Activated naive CD4-positive, alpha-beta T cell treated with anti-CD3 and anti-CD28 coated beads, Interleukin-2, amount 50 U/mL, for 16 hours (primary cell): ENCODE results near the gene DCLK1.

Source experiments
- DNase-seq: peaks from one replicate; pipeline ENCODE4 v3.0.0-alpha.2; 2020

Gene DCLK1

DNA sequence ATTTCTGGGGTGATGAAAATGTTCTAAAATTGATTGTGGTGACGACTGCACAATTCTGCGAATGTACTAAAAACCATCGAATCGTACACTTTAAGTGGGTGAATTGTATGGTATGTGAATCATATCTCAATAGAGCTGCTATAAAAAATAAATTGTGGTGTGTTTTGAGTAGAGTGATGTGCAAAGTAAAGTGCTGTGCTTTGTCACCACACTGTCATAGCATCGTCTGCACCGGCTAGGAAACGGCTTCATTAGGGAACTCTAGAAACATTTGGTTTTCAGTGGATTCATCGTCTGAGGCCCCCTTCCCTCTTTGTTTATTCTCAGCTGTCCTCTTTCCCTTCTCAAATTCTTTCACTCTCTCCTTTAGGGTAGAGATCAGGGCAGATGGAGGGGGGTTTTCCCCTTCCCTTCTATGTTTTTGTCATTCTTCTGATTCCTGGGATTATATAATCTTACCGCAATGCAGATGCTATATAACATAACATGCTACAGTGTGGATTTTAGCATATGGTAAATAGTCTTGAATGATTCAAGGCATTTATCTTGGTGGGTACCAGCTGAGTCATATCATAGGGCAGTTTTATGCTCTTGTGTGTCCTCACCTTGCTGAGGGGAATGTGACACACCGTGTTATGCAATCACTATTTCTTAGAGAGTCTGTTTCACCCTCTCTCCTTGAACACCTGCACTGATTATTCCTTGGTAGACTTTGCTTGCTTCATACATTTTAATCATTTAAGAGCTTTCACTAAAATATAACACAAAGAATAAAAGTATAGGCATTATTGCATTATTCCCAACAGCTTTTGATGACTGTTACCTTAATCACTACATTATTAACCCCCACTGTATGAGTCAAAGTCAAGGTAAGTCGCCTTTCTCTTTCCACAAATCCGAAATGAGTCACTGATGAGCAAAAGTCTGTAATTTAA lies 239.4 kb downstream of the DCLK1 start:
- no peak for DNase-seq

DNA sequence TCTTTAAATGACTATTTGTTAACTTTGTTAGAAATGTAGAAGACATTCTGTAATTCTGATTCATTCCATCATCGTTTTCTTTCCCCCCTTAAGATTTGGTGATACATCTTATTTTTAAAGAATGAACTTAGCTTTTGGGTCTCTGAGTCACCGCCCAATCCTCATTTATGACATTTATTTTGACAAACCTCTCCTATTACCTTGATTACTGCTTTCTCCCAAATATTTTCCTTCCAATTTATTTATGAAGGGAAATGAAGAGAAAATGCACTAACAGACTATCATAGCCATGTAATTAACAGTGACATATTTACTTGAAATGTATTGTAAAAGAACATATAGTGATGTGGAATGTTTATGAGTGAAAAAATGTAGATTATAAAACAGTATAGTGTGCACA lies 241.6 kb downstream of the DCLK1 start:
- DNase-seq, result no peak

DNA sequence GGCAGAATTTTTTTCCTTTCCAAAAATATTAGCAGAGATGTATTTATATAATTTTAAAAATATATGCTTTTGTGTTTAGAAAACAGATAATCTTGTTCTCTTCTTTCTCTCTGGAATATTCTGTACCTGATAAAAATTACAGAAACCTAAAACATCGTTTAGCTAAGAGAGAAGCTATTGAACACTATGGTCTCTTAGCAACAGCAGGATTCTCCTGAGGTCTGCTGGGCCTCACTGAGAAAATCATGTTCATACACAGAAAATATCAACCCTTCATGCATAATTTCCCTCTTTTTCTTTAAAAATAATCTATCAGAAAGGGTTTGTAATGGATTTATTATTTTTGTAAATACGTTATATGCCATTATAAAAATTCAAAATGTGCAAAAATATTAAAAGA lies 242.2 kb downstream of the DCLK1 start:
- no peak for DNase-seq

DNA sequence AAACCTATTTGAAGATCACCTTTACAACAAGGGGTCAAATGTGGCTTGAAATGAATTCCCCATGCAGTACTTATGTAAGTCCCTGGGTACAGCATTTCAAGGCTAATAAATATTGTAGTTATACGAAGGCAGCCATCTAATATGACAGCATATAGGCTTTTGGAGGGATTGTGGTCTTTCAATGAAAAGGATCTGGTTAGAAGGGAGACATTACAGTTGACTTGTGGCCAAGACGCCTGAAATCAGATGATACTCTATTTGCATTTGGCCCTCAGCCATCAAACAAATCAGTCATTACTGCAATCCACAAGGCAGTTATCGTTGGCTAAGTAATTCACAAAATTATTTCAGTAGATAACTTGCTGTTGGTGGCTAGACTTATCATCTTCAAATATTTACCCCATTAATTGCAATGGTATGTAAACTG lies 242.7 kb downstream of the DCLK1 start:
- DNase-seq, result no peak

DNA sequence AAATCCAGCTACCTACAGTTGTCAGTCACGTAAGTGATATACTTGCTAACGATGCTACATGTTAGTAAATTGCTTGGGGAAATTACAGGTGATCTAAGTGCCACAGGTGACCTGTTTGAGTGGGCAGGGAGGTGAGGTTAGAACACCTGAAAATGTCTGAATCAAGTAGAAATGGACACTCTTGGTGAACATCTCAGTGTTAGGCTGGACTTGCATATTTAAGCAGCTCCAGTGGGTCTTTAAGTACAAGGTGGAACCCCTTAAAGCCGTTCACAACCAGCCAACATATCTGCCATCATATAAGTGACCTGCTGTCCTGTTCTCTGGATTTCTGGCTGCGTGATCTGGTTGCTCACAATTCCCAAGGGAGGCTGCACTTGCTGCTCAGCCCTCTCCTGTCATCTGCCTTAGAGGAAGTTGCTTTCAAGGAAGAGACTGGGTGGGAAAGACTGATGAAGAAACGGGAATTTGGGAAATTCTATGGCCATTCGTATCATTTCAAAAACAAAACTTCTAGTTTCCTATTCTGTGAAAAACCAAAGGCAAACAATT lies 244.0 kb downstream of the DCLK1 start:
- DNase-seq, result no peak

DNA sequence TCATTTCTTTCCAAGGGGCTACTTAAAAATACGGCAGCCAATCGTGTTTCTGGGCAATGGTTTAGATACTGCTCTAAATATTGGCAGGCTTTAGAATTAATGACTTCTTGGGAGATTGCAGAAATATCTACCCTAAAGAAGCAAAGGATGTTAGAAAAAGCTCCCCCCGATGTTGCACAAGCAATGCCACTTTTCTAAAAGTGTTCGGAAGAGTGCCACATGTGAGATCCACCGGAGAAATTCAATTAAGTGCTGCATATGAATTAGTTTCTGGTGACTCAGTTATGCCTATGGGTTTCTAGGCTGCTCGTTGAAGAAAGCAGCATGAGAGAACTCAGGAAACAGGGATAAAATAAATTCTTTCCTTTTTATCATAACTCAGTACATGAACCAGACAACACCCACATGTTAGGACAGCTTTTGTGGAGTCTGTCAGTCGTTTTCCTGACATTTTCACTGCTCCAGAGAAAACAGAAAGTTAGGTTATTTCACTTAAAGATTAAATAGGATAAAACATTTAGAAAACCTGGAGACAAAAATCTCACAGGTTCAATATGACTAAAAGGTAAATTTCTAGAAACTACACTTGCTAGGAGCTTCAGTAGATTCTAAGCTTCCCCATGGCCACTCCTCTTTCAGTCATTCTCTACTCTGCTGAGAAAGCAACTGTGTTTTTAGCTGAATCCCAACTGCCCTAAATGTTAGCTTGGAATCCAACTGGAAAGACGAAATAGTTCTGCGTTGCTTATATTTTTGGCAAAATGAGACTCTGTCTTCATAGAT lies 244.7 kb downstream of the DCLK1 start:
- no peak for DNase-seq

DNA sequence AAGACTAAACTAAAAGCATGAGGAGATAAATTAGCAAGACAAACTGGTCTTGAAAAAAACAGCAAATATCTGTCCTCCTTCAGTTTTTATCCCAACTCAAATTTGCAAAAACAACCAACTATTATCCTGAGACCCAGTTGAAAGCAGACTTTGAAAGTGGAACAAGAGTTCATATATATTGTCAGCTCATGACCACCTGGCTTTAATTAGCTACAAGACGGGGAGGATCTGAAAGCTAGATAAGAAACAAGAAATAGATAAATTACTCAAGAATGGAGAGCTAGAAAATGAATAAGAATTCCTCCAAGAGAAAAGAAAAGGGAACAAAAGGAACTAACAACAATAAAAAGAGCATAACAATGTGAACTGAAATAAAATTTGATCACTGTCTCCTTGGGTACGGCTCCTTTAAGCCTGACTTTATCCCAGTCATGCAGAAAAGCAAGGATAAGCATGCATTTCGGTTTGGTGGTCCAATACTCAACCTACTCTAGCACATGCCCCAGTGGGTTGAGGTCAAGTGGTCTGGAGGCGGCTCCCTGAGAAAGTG lies 246.9 kb downstream of the DCLK1 start:
- DNase-seq, result no peak

DNA sequence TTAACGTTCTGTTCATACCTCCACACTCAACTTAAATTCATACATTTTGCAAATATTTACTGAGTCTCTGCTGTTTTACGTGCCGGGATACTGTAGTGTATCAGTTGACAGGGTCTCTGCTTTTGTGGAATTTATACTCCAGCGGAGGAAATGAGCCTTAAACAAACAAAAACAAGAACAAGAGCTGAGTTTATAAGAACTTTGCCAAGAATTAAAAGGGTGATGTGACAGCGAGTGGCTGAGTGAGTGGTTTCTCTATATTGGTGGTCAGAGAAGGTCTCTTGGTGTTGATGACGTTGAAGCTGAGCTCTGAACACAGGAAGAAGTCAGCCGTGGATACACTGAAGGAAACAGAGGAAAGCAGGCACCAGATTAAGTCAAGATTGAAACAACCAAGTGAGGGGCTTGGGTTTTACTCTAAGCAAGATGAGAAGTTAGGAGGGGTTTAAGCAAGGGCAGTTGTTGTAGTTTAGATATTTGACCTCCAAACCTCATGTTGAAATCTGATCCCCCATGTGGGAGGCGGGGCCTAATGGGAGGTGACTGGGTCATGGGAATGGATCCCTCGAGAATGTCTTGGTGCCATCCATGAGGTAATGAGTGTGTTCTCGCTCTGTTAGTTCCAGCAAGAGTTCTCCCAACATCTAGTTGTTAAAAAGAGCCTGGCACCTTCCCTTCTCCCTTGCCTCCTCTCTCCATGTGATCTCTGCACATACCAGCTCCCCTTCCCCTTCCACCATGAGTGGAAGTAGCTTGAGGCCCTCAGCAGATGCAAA lies 248.3 kb downstream of the DCLK1 start:
- DNase-seq, result no peak

DNA sequence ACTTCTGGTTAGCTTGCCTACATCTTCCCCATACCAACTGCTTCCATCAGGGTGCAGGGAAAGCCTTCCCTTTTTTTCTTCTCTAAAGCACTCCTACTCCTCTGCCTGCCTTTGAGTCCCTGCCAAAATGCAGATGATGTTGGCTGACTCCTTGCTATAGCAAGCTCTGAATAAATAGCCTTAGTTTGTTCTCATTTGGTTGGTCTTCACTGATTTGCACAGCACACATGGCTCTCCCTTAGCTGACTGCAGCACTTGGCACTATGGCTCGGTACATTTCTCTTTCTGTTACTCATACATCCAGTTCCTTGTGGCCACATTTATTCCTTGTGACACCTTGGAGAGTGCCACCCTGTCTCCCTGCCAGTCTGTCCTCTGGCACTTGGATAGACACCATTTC lies 249.8 kb downstream of the DCLK1 start:
- no peak for DNase-seq

DNA sequence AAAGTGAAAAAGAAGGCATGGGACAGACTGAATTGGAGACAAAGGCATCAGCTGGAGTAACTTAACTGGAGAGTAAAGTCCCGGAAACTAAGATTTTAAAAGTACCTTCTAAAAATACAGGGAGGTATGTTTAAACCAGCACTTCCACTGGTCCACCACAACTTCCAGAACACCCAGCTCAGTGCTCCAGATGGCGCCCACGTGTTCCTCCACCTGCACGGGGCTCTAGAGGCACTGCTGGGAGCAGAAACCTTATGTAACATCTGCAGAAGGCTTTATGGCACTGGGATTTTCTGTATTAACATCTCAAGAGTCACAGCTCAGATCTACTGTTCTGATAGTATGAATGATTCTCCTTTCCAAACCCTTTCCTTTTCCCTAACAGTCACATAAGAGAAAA lies 252.1 kb downstream of the DCLK1 start:
- no peak for DNase-seq

DNA sequence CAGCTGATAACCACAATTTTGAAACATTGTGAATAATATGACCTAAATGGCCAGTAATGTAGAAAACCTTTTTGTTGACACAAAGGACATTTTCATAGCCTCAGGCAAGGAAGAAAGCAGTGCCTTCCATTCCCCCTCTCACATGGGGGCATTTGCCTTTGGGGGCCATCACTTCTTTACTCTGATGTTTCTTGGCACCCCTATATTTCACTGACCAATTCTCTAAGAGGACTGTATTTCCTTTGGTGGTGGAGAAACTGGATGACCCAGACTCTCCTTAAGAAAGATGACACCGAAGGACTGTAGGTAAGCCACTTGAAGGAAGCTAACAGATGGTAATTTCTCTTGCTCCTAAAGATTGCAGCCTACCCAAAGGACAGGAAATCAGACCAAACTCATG lies 254.6 kb downstream of the DCLK1 start:
- no peak for DNase-seq

DNA sequence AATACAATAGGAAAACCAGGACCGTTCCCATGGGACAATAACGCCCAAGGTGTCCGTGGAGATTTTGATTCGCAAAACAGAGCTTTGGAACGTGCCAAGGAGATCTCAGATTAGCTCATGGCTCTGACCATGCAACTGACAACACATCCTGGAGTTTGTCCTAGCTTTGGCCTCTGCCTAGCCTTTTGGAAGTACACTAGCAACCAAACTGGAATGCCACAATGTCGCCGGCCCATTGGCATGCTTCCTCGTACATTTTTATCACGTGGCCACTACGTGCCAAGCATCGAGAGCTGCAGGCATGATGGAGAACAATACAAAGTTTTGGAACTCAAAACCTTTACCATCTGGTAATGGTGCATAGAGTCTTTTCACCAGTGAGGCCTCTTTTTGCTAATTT lies 256.5 kb downstream of the DCLK1 start:
- DNase-seq, result no peak

DNA sequence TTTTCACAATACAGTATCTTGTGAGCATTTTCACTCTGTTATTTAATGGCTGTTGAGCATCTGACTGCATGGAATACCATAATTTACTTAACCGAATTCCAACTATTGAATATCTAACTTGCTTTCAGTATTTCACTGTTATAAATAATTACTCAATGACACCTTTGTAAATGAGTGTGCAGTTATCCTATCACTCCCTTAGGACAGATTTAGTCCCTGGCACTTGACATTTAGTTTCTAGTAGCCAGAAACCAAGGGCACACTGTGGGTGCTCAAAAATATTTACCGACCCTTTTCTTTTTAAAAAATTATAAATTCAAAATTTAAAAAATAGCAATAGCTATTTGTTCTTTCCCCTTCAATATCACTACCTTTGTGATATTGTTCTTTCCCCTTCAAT lies 258.8 kb downstream of the DCLK1 start:
- DNase-seq, result no peak

DNA sequence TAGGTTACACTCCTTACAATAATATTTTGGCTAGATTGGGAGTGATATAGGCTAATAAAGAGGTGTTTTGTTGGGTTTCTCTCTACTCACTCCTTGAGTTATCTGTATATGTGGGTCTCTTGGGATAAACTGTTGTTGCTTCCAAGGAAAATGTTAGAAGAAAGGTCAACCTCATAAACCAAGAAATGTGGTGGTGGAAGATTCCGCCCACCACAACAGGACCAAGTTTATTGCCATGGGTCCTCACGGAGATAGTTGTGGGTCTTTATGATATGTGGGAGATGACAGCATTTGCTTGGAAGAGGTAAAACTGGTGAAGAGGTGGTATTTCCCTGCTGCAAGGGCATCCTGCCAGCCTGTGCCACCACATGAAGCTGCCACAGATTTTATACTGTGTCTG lies 259.6 kb downstream of the DCLK1 start:
- no peak for DNase-seq

DNA sequence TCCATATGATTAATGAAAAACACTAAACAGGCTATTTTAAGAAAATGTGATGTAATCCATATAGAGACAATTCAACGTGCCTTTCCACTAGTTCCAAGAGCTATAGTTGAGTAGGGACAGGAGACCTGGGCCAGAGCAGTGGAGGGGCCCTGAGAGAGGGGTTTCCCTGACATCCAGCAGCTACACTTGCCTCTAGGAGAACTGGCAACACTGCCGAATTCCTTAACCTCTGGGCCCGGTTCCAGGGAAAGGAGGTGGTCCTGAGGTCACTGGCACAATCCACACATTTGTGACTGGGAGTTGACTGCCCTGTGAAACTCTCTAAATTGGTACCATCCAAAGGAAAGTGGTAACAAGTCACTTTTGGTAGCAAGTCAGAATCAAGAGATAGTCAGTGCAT lies 264.4 kb downstream of the DCLK1 start:
- no peak for DNase-seq

DNA sequence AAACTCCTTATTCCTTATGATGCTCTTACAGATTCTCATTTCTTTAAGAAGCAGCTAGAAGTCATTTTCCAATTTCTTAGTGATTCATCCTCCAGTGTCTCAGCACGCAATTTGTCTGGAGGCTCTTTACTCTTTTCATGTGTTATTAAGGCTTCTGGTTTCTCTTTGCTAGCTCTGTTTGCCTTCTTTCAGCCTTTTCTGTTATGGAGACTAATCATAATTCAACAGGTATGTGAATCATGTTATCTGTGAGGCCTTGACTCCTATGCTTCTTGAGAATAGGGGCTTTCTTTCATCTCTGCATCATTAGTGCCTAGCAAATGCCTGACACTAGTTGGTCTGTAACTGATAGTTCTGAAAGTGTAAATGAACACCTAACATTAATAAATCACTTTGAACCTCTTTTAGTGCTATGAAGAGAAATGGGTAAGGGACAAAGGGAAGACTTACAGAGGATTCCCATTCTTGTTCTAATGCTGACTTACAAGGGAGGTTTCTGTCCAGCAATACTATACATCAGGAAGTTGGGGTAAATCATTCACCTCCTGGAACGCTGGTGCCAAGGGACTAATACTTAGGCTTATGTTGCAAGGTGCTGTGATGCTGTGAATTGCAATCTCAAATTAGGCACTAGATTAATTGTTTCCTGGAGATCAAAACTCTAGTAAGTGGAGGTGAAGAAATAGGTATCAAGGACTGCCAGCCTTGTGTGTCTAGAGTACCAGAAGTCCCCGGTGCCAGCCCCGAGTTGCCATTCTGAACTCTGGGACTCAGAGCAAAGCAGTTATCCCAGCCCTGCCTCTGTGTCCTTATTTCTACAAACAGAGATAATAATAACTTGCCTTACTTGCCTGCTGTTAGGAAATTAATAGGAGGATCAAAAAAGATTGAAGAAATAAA lies 265.6 kb downstream of the DCLK1 start:
- DNase-seq, result no peak

DNA sequence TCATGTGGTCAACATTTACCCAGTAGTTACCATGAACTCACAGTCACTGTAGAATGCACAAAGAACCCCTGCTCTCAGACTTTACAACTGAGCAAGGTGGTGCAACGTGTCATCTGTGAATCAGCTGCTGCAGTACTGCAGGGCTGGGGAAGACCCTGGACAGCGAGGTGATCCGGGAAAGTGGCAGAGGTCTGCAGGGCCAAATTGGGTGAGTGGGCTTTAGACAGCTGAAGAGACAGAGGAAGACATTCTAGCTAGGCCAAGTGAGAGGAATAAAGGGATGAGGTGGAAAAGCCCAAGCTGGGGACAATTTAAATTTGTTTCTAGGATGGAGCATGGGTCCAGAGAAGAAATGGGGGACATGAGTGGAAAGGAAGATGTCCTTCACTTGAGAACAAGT lies 270.5 kb downstream of the DCLK1 start:
- no peak for DNase-seq

DNA sequence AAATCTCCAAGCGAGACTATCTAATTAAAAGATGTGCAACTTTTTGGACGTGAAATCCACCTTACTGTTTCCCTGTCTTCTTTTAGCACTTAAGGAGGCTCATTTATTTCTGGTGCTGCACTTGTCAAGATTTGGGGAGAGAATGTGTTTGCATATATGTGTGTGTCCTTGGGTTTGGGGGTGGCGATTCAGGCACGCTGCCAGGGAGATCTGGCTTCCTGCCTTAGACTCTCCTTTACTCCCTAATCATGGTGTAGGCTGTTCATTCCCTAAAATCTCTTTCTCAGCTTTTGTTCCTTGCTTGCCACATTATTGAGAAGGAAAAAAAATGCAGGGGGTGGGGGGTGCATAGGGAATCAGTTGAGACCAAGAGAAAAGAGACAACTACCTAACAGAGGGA lies 271.2 kb downstream of the DCLK1 start:
- DNase-seq, result no peak

DNA sequence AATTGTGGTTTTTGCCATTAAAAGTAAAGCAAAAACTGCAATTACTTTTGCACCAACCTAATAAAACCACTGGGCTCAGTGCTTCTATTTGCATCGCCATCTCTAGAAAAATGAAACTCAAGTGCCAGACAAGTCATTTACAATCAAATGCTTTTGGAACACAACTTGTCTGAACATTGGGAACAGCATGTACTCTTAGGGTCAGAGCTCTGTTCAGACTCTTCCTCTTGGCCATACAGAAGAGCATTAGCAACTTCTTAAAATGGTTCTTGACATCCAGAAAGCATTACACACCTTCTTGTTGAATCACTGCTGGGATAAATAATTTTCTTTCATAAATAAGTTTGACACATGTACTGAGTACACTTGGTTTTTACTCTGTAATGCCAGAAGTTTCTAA lies 272.5 kb downstream of the DCLK1 start:
- no peak for DNase-seq

DNA sequence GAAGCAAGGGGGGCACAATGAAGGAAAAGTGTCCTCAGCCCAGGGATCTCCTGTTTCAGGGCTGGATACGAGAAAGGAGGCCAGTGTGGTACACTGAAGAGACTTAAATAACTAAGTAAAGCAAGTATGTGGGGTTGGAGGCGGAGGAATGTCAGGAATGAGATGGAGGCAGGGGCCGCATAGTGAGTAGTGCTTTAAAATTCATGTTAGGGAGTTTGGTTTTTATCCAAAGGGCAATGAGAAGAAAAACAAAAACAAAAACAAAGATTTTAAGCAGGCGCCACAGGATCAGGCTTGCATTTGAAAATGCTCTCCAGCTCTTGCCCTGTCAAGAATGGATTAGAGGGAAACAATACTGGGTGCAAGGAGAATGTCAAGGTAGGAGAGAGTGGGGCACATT lies 273.4 kb downstream of the DCLK1 start:
- no peak for DNase-seq

DNA sequence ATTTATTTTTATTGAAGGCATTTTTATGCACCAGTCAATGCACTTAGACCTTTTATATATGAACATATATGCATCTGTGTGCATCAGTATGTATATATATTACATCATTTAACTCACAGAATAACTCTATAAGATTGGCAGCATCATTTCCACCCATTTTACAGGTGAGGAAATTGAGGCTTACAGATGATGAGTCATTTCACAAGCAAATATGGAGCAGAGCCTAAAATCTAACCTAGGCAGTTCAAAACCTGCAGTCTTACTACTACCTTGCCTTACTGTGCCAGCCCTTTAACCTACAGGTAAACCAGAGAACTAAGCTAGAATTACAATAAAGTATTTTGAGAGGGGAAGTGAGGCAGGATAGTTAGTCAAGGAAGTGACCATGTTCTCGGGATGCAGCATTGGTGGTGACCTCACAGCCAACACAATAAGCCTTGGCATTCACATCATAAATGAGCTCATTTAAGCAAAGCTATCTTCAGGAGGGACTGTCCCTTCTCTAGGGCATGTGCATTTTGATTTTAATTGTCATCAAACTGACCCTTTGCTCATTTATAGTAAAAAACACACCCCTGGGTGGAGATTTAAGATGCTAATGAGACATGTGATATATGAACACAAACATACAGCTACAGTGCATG lies 274.3 kb downstream of the DCLK1 start:
- no peak for DNase-seq
